ENCODE data around the gene PRDX5.

PRDX5 gene

DNA sequence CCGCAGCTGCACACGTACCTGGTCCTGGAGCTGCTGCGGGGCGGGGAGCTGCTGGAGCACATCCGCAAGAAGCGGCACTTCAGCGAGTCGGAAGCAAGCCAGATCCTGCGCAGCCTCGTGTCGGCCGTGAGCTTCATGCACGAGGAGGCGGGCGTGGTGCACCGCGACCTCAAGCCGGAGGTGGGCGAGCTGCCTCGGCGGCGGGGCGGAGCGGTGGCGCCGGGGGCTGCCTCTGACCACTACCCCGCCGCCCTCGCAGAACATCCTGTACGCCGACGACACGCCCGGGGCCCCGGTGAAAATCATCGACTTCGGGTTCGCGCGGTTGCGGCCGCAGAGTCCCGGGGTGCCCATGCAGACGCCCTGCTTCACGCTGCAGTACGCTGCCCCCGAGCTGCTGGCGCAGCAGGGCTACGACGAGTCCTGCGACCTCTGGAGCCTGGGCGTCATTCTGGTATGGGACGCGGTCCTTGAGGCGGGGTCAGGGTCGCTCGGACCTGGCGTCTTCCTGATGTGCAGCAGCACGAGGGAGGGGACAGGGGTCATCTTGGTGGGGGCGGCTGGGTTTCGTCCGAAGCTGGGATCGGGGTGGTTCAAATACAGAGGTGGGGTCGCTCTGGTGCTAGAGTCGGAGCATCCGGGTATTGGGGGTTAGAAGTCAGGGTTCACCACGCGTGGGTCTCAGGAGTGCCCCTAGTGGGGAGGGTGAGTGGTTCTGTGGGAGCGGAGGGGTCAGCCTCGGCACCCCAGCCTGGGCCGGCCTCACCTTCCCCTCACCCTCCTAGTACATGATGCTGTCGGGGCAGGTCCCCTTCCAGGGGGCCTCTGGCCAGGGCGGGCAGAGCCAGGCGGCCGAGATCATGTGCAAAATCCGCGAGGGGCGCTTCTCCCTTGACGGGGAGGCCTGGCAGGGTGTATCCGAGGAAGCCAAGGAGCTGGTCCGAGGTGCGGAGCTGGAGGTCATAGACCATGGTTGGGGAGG lies 51.8 kb downstream of the PRDX5 start:
- TF ChIP-seq POLR2A (IDR thresholded peaks at IDR 0.05; ENCODE audit: low read length) (no peak), GATA1 (IDR thresholded peaks at IDR 0.05; ENCODE audit: low read depth, low read length) (no peak)
- DNase-seq: no peak

DNA sequence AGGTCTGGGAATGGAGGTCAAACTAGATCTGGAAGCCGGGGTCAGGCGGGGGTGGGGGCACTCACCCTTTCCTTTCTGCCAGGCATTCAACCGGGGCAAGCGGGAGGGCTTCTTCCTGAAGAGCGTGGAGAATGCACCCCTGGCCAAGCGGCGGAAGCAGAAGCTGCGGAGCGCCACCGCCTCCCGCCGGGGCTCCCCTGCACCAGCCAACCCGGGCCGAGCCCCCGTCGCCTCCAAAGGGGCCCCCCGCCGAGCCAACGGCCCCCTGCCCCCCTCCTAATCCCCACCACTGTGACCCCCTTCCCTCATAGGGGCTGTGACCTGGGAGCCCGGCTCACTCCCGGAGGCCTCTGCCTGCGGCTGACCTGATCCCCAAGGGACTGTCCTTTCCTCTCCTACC lies 53.3 kb downstream of the PRDX5 start:
- DNase-seq: no peak
- no peak for TF ChIP-seq POLR2A (IDR thresholded peaks at IDR 0.05; ENCODE audit: low read length)
- no peak for TF ChIP-seq GATA1 (IDR thresholded peaks at IDR 0.05; ENCODE audit: low read depth, low read length)
